ENCODE results near the gene ATP1A1. TPM values are rescaled to one million over a fixed set of nuclear protein-coding genes. Genes with fewer than 3 reads are reported as not detected.

Gene ATP1A1
- 95.9 and 130 TPM in 2 replicates for total RNA-seq (2014; rRNA removed; shearing (Covaris generic))
- 29.8 and 36.4 TPM in 2 replicates for polyA plus RNA-seq (2014; cell fraction: nucleus; rRNA removed)

- DNase-seq (ENCODE audit: extremely low read depth, low read depth): peak; percentile 81
Measured at GRCh38 chr1:116372651-116373430, at the start of gene ATP1A1. Gene ATP1A1, plus strand, starts transcription at chr1:116373244. Its CDS starts 268 bp downstream, at chr1:116373512.

GRCh38 chr1:116323491-116323890, 49.6 kb upstream of the ATP1A1 start:
- no peak for DNase-seq (ENCODE audit: extremely low read depth, low read depth)

- no peak for DNase-seq (ENCODE audit: extremely low read depth, low read depth)
Measured at GRCh38 chr1:116324411-116324810, 48.6 kb upstream of the ATP1A1 start.

GRCh38 chr1:116325104-116325503, 47.9 kb upstream of the ATP1A1 start:
- DNase-seq (ENCODE audit: extremely low read depth, low read depth): no peak

GRCh38 chr1:116325922-116326321, 47.1 kb upstream of the ATP1A1 start:
- no peak for DNase-seq (ENCODE audit: extremely low read depth, low read depth)

- no peak for DNase-seq (ENCODE audit: extremely low read depth, low read depth)
Measured at GRCh38 chr1:116326486-116326885, 46.6 kb upstream of the ATP1A1 start.

- DNase-seq (ENCODE audit: extremely low read depth, low read depth): no peak
Measured at GRCh38 chr1:116328671-116329070, 44.4 kb upstream of the ATP1A1 start.

- no peak for DNase-seq (ENCODE audit: extremely low read depth, low read depth)
Measured at GRCh38 chr1:116329524-116330341, 43.3 kb upstream of the ATP1A1 start.

- no peak for DNase-seq (ENCODE audit: extremely low read depth, low read depth)
Measured at GRCh38 chr1:116330342-116330652, 42.7 kb upstream of the ATP1A1 start.

GRCh38 chr1:116330846-116331245, 42.2 kb upstream of the ATP1A1 start:
- DNase-seq (ENCODE audit: extremely low read depth, low read depth): no peak

GRCh38 chr1:116331523-116331922, 41.5 kb upstream of the ATP1A1 start:
- DNase-seq (ENCODE audit: extremely low read depth, low read depth): no peak

GRCh38 chr1:116332451-116332850, 40.6 kb upstream of the ATP1A1 start:
- no peak for DNase-seq (ENCODE audit: extremely low read depth, low read depth)

GRCh38 chr1:116333171-116334014, 39.7 kb upstream of the ATP1A1 start:
- DNase-seq (ENCODE audit: extremely low read depth, low read depth): no peak

GRCh38 chr1:116334015-116334547, 39.0 kb upstream of the ATP1A1 start:
- peak; percentile 45 for DNase-seq (ENCODE audit: extremely low read depth, low read depth)

- no peak for DNase-seq (ENCODE audit: extremely low read depth, low read depth)
Measured at GRCh38 chr1:116334868-116335635, 38.0 kb upstream of the ATP1A1 start.

GRCh38 chr1:116335850-116336624, 37.0 kb upstream of the ATP1A1 start:
- DNase-seq (ENCODE audit: extremely low read depth, low read depth): no peak

GRCh38 chr1:116337398-116337797, 35.6 kb upstream of the ATP1A1 start:
- DNase-seq (ENCODE audit: extremely low read depth, low read depth): no peak

GRCh38 chr1:116338400-116338799, 34.6 kb upstream of the ATP1A1 start:
- DNase-seq (ENCODE audit: extremely low read depth, low read depth): no peak

Measured in NCI-H460 (cell line).